HG03571 (cell line): ENCODE measurements around the gene CEACAM6.

Source experiments
- ATAC-seq: cut with Tn5 transposase; IDR thresholded peaks from one replicate; pipeline ENCODE4 v1.9.1; 2021; ENCODE audit not compliant: unreplicated experiment

Gene CEACAM6

DNA sequence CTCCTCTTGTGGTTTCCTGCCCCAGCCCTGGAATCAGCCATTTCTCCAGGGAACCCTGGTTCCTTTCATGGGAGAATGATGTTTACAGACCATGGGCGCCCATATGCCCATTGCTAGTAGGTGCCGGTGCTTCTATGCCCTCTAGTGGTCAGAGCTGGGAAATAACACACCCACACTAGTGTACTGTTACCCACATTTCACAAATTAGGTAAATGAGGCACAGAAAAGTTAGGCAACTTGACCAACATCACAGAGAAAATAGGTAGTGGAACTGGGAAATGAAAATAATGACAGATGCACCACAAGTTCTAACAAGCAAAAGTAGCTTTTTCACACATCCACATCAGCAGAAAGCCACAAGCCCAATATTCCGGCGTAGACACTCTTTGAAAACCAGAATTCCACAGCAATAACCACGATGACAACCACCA lies 39.7 kb downstream of the CEACAM6 start:
- ATAC-seq, result no peak

DNA sequence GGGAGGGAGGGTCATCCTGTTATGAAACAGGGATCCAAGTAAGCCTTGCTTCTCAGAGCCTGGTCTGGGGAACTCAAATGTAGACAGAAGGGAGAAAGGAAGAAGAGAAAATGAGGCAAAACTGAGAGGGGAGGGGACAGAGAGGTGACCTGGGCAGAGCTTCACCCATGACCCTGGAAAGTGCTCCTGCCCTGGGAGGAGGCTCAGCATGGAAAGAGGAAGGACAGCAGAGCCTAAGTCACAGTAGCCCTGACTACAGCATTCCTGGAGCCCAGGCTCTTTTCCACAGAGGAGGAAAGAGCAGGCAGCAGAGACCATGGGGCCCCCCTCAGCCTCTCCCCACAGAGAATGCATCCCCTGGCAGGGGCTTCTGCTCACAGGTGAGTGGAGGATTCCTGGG lies 41.0 kb downstream of the CEACAM6 start, which contains the start of gene CEACAM3:
TSS of gene CEACAM3 (plus strand) at position 226 of the 400 bp plus-strand sequence. CDS start at position 317, 91 bp downstream.
- ATAC-seq, result no peak

DNA sequence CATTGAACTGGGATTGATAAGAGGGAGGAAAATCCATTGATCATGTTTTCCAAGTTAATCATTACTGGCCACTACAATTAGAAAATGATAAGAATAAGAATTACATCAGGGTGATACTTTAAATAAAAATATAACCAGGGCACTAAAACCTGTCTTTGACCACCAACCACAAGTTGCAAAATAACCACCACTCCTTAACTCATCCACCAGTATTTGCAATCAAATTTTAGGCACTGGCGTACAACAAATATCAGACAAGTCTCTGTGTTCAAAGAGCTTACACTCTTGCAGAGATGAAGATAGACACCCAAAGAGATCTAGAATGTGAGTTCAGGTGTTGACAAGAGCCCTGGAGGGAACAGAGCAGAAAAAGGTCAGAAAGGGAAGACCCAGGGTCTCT lies 41.6 kb downstream of the CEACAM6 start:
- no peak for ATAC-seq

- ATAC-seq, result no peak
These were observed 44.2 kb downstream of the CEACAM6 start for GRCh38 chr19:41799444-41800000.

- ATAC-seq, result no peak
These were observed 45.7 kb downstream of the CEACAM6 start for GRCh38 chr19:41801031-41801430.

DNA sequence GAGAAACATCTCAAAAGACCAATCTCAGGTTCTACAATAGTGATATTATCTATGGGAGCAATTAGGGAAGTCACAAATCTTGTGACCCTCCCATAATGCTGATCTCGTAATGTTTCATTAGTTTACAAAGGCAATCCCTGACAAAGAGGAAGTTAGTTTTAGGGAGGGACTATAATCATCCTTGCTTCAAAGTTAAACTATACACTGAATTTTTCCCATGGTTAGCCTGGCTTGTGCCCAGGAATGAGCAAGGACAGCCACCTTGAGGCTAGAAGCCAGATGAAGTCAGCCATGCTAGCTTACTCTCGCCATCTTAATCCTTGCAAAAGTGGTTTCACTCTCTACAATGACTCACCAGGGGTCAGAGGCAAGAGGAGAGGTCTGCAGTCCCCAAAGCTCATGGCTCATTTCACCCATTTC lies 46.5 kb downstream of the CEACAM6 start:
- ATAC-seq, result no peak

- ATAC-seq, result no peak
These were observed 47.4 kb downstream of the CEACAM6 start for GRCh38 chr19:41802770-41803169.

DNA sequence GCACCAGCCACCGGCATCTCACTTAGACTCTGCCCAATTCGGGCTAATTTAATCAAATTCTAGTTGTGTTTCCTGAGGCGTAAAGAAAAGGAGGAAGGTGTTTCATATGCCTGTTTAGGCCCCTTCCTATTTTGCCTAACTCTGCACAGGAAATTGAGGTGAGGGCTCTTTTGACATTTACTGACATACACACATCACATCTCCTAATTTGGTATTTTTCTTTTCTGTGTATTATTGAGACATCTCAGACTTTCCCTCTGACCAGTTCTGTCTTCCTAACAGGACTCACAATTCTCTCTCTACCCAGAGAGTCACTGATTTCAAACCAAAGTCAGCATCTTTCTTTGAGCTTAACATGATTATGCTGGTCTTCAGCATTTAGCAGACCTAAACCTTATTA lies 49.0 kb downstream of the CEACAM6 start:
- no peak for ATAC-seq

GRCh38 chr19:41807176-41807575 lies 51.8 kb downstream of the CEACAM6 start:
- no peak for ATAC-seq

DNA sequence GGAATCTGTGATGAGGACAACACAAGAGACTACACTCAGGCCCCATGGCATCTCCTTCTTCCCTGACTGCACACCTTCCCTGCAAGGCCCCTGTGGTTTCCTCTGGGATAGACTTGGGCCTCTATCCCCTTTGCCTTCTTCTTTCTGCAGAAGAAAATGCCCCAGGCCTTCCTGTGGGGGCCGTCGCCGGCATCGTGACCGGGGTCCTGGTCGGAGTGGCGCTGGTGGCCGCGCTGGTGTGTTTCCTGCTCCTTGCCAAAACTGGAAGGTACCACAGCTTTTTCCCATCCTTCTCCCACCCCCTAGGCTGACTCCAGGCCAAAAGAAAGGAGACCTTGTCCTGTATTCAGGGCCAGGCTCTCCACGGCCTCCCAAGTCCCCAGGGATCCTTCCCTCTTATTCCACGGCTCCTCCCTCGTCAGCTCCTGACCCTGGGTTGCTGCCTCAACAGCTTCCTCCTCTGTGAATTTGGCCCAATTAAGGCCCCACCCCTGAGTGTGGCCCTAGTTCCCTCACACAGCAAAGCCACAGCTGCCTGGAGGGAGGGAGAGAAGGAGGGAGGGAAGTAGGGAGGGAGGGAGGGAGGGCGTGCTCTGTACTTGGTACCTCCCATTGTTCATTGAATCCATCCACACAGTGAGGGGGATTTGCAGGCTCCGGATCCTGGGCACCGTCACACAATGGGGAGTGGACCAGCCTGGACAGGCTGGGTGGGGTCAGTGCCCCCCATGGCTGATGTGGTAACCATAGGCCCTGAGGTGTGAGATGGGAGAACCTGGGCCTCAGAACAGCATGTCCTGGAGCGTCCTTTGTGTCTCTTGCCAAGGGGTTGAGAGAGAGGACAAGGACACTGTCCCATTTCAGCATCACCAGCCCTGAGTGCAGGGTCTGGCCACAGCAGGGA lies 53.6 kb downstream of the CEACAM6 start:
- no peak for ATAC-seq

GRCh38 chr19:41810301-41810700 lies 55.0 kb downstream of the CEACAM6 start:
- ATAC-seq, result no peak

DNA sequence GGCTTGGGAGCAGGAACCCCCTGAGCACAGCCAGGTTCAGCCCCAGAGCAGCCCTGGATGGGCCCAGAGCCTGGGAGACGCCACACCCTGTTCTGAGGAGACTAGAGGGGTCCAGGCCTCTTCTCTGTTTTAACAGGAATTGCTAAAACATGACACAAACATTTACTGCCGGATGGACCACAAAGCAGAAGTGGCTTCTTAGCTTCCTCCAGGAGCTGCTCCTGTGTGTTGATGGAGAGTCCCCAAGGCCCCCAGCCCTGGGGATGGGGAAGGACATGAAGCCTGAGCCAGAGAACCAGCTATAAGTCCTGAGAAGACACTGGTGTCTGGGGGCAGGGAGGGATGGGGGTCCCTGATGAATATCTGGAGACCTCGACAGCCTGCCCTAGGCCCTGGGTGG lies 55.7 kb downstream of the CEACAM6 start:
- no peak for ATAC-seq

- no peak for ATAC-seq
These were observed 56.7 kb downstream of the CEACAM6 start for GRCh38 chr19:41811981-41812380.

GRCh38 chr19:41813911-41814310 lies 58.6 kb downstream of the CEACAM6 start:
- ATAC-seq, result no peak

DNA sequence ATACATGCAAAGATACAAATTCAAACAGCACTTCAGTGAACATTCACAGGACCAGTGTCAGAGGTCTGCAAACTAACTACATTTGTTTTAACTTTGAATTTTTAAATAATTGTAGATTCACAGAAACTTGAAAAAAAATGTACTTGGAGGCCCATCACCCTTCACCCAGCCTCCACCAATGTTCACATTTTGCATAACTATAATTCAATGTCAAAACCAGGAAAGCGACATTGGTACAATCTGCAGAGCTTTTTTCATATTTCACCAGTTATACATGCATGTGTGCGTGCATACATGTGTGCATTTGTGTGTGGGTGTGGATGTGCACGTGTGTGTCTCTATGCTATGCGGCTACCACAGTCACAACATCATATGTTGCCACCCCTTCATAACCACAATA lies 60.0 kb downstream of the CEACAM6 start:
- no peak for ATAC-seq

DNA sequence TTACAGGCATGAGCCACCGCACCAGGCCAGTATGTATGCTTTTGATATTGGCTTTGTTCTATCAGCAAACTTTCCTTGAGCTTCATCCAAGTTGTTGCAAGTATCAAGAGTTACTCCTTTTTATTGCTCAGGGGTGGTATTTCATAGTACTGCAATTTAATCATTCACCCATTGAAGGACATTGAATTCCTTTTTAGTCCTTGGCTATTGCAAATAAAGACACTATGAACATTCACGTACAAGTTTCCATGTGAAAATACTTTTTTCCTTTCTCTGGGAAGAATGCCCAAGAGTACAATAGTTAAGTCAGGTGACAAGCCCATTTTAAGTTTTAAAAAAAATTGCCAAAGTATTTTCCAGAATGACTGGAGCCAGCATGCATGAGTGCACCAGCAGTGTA lies 61.4 kb downstream of the CEACAM6 start:
- no peak for ATAC-seq

- ATAC-seq, result no peak
These were observed 65.8 kb downstream of the CEACAM6 start for GRCh38 chr19:41821003-41821735.
